GM12878 (cell line): ENCODE data around the gene KIF1C. TPM values are rescaled to one million over a fixed set of nuclear protein-coding genes. Genes with fewer than 3 reads are reported as not detected.

Source experiments
- ATAC-seq: fragments of 200-7000 bp; cut with Tn5 transposase; 3 replicates; pipeline ENCODE4 v1.9.1; 2020; ENCODE audit warnings: mild to moderate bottlenecking, moderate library complexity
- BruUV-seq: library from RNA; stranded (reverse); fragments of 400-500 nt; replicated peaks from 2 replicates; lab custom pipeline; 2021; lab: Mats Ljungman, UMichigan
- CTCF ChIA-PET: fragments of 300-600 bp; sonication (Branson Sonifier 250); formaldehyde crosslinking; extraction: SDS; loops from one replicate; lab custom pipeline; 2021; ENCODE audit warnings: inconsistent platforms; lab: Yijun Ruan, JAX
- POLR2A ChIA-PET: fragments of 350-600 bp; formaldehyde crosslinking; extraction: SDS; loops from one replicate; lab custom pipeline; 2021; ENCODE audit warnings: inconsistent platforms; lab: Charles Lee
- RAD21 ChIA-PET: fragments of 300-600 bp; sonication (Branson Sonifier 250); formaldehyde crosslinking; loops from one replicate; lab custom pipeline; 2023; ENCODE audit warnings: antibody characterized with exemption; ENCODE audit not compliant: unreplicated experiment; lab: Charles Lee
- SMC1A ChIA-PET: fragments of 300-600 bp; sonication (Branson Sonifier 250); formaldehyde crosslinking; loops from one replicate; lab custom pipeline; 2023; ENCODE audit not compliant: unreplicated experiment, uncharacterized antibody; lab: Charles Lee
- DNase-seq: peaks from one replicate; pipeline ENCODE4 v3.0.0-alpha.2; 2011; ENCODE audit warnings: low read depth, low spot score
- FAIRE-seq: peaks from 3 replicates; lab custom pipeline; 2011; peaks lifted over from hg19 to GRCh38; lab: Jason Lieb, UNC
- H2AFZ ChIP-seq: 2 replicates; pipeline ENCODE4 v1.6.0; 2011; ENCODE audit warnings: low read depth, low read length, control low read depth; ENCODE audit not compliant: control insufficient read depth
- H3K27ac ChIP-seq: 2 replicates; pipeline ENCODE4 v1.5.1; 2011; ENCODE audit warnings: control low read depth; ENCODE audit not compliant: control insufficient read depth, insufficient read depth
- H3K27me3 ChIP-seq, 2 experiments: replicated peaks in 1 of 2; 2 replicates each; pipeline versions ENCODE4 v1.6.0 to v1.6.1; 2011; ENCODE audit warnings: low read length in 1 of 2; ENCODE audit not compliant: control insufficient read depth in 2 of 2, insufficient read depth in 2 of 2
- H3K36me3 ChIP-seq, 2 experiments: 2 replicates each; pipeline ENCODE4 v1.5.1; 2011; ENCODE audit warnings: low read length in 1 of 2; ENCODE audit not compliant: control insufficient read depth in 2 of 2, insufficient read depth in 2 of 2
- H3K4me1 ChIP-seq: 2 replicates; pipeline ENCODE4 v1.6.1; 2011; ENCODE audit warnings: mild to moderate bottlenecking, low read length, moderate library complexity, mixed read lengths; ENCODE audit not compliant: control insufficient read depth, insufficient read depth
- H3K4me2 ChIP-seq: 2 replicates; pipeline ENCODE4 v1.6.0; 2011; ENCODE audit warnings: control low read depth; ENCODE audit not compliant: control insufficient read depth, insufficient read depth
- H3K4me3 ChIP-seq: fragments of 200-600 bp; sonication (generic); 2 replicates; pipeline ENCODE4 v1.5.1; 2016
- H3K79me2 ChIP-seq: 2 replicates; pipeline ENCODE4 v1.6.0; 2011; ENCODE audit warnings: low read length; ENCODE audit not compliant: control insufficient read depth, insufficient read depth
- H3K9ac ChIP-seq: 2 replicates; pipeline ENCODE4 v1.8.0; 2011; ENCODE audit warnings: low read length, control low read depth, mixed read lengths; ENCODE audit not compliant: control insufficient read depth, insufficient read depth
- H3K9me3 ChIP-seq: replicated peaks from 3 replicates; pipeline ENCODE4 v1.5.1; 2011; ENCODE audit warnings: mild to moderate bottlenecking, low read length; ENCODE audit not compliant: control insufficient read depth, insufficient read depth
- H4K20me1 ChIP-seq: 2 replicates; pipeline ENCODE4 v1.6.0; 2011; ENCODE audit not compliant: control insufficient read depth, insufficient read depth
- ASH2L ChIP-seq: fragments of 300-600, 200-600 bp; sonication (generic); IDR thresholded peaks from 2 replicates; pipeline ENCODE4 v1.6.1; 2017; ENCODE audit warnings: low read depth, mild to moderate bottlenecking, borderline replicate concordance
- ETV6 ChIP-seq, 2 experiments: fragments of 450-650 bp in 1 of 2; IDR thresholded peaks in 1 of 2; conservative IDR thresholded peaks in 1 of 2; 2 replicates each; pipeline ENCODE4 v1.6.1; 2014; ENCODE audit warnings: antibody characterized with exemption in 1 of 2, borderline replicate concordance in 1 of 2, low read depth in 1 of 2, mild to moderate bottlenecking in 1 of 2, moderate library complexity in 1 of 2
- JUND ChIP-seq: IDR thresholded peaks from 2 replicates; pipeline ENCODE4 v1.6.1; 2012; ENCODE audit warnings: low read depth, mild to moderate bottlenecking, low read length, improper control_type of control experiment, moderate library complexity
- MYC ChIP-seq: IDR thresholded peaks from 2 replicates; pipeline ENCODE4 v1.6.1; 2011; ENCODE audit warnings: mild to moderate bottlenecking, low read length, moderate library complexity, inconsistent platforms; ENCODE audit not compliant: insufficient read depth, insufficient replicate concordance, insufficient read length, severe bottlenecking
- NR2C1 ChIP-seq: fragments of 450-650 bp; IDR thresholded peaks from 2 replicates; pipeline ENCODE4 v1.6.1; 2017; ENCODE audit warnings: antibody characterized with exemption, mild to moderate bottlenecking, moderate library complexity
- RCOR1 ChIP-seq: conservative IDR thresholded peaks from 2 replicates; pipeline ENCODE4 v1.6.1; 2012; ENCODE audit warnings: low read depth, low read length, improper control_type of control experiment
- TCF7 ChIP-seq: IDR thresholded peaks from 2 replicates; pipeline ENCODE4 v1.6.1; 2014; ENCODE audit warnings: antibody characterized with exemption, borderline replicate concordance
- ZNF384 ChIP-seq: IDR thresholded peaks from 2 replicates; pipeline ENCODE4 v1.6.1; 2012; ENCODE audit warnings: low read depth, mild to moderate bottlenecking, low read length, improper control_type of control experiment, borderline replicate concordance
- WGBS: methylation state at CpG from one replicate; pipeline ENCODE4 v1.1.6; 2016; ENCODE audit warnings: low lambda C conversion rate; ENCODE audit not compliant: insufficient replicate concordance, insufficient coverage; ENCODE audit errors: missing lambda C conversion rate; 5-methylcytosine and 5-hydroxymethylcytosine counted together
- in situ Hi-C: fragments of 300-500 bp; cut with MboI; formaldehyde crosslinking; loops from 9 replicates; pipeline ENCODE4 v1.14.3; 2018; ENCODE audit warnings: mixed read lengths
- intact Hi-C: fragments of 100-400 bp; cut with micrococcal nuclease; formaldehyde crosslinking; loops from one replicate; pipeline ENCODE4 v1.14.2; 2022; ENCODE audit not compliant: unreplicated experiment
- polyA plus RNA-seq, 11 experiments: library from polyadenylated mRNA; depleted of rRNA in 4 of 11; unstranded in 6 of 11; stranded (reverse) in 5 of 11; fragments of >200 nt; fragmentation: Nextera tagmentation in 4 of 11; fragmentation: Illumina TruSeq in 1 of 11; extraction: Ambion mirVana in 4 of 11; extraction: Trizol in 1 of 11; gene quantifications; 1 replicate in 1 of 11; 2 replicates in 10 of 11; pipeline versions ENCODE4 v1.2.1 to v1.2.3, GENCODE V29; 2011 to 2016; ENCODE audit warnings: inconsistent platforms in 2 of 11, missing spikeins in 2 of 11, low read depth in 1 of 11
- total RNA-seq, 4 experiments: library from RNA; depleted of rRNA in 3 of 4; stranded (reverse); fragments of >200 nt in 3 of 4; fragmentation: Illumina TruSeq in 1 of 4; extraction: Trizol in 1 of 4; gene quantifications; 2 replicates each; pipeline versions ENCODE4 v1.2.1 to v1.2.3, GENCODE V29; 2013 to 2021
- TF ChIP-seq, protein P1 (sequence below): fragments of 450-650 bp; IDR thresholded peaks from 2 replicates; pipeline ENCODE4 v1.6.1; 2017; ENCODE audit warnings: borderline replicate concordance
- TF ChIP-seq, protein P2 (sequence below): fragments of 450-650 bp; IDR thresholded peaks from 2 replicates; pipeline ENCODE4 v1.6.1; 2016; ENCODE audit warnings: mild to moderate bottlenecking
- TF ChIP-seq, protein P3 (sequence below): fragments of 450-650 bp; IDR thresholded peaks from 2 replicates; pipeline ENCODE4 v1.6.1; 2018; ENCODE audit warnings: mild to moderate bottlenecking, low read depth, moderate library complexity; ENCODE audit not compliant: partially characterized antibody
- TF ChIP-seq, protein P4 (sequence below): fragments of 450-650 bp; IDR thresholded peaks from 2 replicates; pipeline ENCODE4 v1.6.1; 2014; ENCODE audit warnings: mild to moderate bottlenecking

KIF1C gene
- total and polyA plus RNA-seq, 10 of the 15 experiments (the other 5 are each of a cell fraction or from before 2014, with no cell fraction given) = 1.4 to 65.9 (median 21.1) TPM

DNA sequence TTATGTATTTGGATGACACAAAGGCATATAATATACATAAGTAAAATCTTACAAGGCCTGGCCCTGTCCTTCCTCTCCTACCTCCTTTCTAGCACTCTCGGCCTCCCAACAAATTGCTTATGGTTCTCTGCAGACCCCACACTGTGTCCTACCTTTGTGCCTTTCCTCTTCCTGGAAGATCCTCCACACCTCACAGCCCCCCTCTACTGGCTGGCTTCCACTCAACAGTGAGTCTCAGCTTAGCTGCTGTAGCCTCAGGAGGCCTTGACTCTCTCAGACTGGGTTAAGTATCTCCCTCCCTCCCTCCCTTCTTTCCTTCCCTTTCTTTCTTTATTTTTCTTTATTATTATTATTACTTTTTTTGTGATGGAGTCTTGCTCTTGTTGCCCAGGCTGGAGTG lies 45.8 kb downstream of the KIF1C start:
- in situ Hi-C loops (no loop called here), intact Hi-C loops (no loop called here)
- peaks cover under 1% of the 10 kb centered on the region for H3K4me1 ChIP-seq
- CTCF ChIA-PET = interaction anchor here (0.7 to 1.5 kb wide), 2 partner anchors 63 to 140 kb away, joined by 3 read pairs; partner anchors contain the start of gene CHRNE
- no peak overlapping the region for H2AFZ ChIP-seq
- H3K36me3 ChIP-seq = no peaks in the 10 kb centered on the region
- no peaks in the 10 kb centered on the region for H3K27me3 ChIP-seq
- SMC1A ChIA-PET = interaction anchor here (1.9 kb wide), 1 partner anchor 26 kb away, joined by 4 read pairs; no protein-coding TSS in a partner anchor
- no peak for FAIRE-seq
- ATAC-seq = no peak
- H3K4me3 ChIP-seq = no peak overlapping the region
- no peak overlapping the region for H3K27ac ChIP-seq
- H3K79me2 ChIP-seq = no peaks in the 10 kb centered on the region
- TF ChIP-seq ZNF384 (no peak), TCF7 (no peak), MYC (no peak), RCOR1 (no peak), ASH2L (no peak), JUND (no peak), ETV6 (conservative IDR thresholded peaks at IDR 0.05 in 1 of 2, IDR thresholded peaks at IDR 0.05 in 1 of 2; ENCODE audit: borderline replicate concordance in 1 of 2, low read depth in 1 of 2) (no peak), NR2C1 (no peak)
- TF ChIP-seq, protein P1, sequence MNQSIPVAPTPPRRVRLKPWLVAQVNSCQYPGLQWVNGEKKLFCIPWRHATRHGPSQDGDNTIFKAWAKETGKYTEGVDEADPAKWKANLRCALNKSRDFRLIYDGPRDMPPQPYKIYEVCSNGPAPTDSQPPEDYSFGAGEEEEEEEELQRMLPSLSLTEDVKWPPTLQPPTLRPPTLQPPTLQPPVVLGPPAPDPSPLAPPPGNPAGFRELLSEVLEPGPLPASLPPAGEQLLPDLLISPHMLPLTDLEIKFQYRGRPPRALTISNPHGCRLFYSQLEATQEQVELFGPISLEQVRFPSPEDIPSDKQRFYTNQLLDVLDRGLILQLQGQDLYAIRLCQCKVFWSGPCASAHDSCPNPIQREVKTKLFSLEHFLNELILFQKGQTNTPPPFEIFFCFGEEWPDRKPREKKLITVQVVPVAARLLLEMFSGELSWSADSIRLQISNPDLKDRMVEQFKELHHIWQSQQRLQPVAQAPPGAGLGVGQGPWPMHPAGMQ = no peak
- TF ChIP-seq, protein P2, sequence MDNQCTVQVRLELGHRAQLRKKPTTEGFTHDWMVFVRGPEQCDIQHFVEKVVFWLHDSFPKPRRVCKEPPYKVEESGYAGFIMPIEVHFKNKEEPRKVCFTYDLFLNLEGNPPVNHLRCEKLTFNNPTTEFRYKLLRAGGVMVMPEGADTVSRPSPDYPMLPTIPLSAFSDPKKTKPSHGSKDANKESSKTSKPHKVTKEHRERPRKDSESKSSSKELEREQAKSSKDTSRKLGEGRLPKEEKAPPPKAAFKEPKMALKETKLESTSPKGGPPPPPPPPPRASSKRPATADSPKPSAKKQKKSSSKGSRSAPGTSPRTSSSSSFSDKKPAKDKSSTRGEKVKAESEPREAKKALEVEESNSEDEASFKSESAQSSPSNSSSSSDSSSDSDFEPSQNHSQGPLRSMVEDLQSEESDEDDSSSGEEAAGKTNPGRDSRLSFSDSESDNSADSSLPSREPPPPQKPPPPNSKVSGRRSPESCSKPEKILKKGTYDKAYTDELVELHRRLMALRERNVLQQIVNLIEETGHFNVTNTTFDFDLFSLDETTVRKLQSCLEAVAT = no peak
- TF ChIP-seq, protein P3, sequence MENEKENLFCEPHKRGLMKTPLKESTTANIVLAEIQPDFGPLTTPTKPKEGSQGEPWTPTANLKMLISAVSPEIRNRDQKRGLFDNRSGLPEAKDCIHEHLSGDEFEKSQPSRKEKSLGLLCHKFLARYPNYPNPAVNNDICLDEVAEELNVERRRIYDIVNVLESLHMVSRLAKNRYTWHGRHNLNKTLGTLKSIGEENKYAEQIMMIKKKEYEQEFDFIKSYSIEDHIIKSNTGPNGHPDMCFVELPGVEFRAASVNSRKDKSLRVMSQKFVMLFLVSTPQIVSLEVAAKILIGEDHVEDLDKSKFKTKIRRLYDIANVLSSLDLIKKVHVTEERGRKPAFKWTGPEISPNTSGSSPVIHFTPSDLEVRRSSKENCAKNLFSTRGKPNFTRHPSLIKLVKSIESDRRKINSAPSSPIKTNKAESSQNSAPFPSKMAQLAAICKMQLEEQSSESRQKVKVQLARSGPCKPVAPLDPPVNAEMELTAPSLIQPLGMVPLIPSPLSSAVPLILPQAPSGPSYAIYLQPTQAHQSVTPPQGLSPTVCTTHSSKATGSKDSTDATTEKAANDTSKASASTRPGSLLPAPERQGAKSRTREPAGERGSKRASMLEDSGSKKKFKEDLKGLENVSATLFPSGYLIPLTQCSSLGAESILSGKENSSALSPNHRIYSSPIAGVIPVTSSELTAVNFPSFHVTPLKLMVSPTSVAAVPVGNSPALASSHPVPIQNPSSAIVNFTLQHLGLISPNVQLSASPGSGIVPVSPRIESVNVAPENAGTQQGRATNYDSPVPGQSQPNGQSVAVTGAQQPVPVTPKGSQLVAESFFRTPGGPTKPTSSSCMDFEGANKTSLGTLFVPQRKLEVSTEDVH = no peak
- TF ChIP-seq, protein P4, sequence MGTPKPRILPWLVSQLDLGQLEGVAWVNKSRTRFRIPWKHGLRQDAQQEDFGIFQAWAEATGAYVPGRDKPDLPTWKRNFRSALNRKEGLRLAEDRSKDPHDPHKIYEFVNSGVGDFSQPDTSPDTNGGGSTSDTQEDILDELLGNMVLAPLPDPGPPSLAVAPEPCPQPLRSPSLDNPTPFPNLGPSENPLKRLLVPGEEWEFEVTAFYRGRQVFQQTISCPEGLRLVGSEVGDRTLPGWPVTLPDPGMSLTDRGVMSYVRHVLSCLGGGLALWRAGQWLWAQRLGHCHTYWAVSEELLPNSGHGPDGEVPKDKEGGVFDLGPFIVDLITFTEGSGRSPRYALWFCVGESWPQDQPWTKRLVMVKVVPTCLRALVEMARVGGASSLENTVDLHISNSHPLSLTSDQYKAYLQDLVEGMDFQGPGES = no peak
- H3K9ac ChIP-seq = no peak overlapping the region
- H3K9me3 ChIP-seq = no peaks in the 10 kb centered on the region
- BruUV-seq = no TSS peak
- WGBS = 100% methylated on average over 1 of the region's 1 CpG
- no peak for DNase-seq
- H3K4me2 ChIP-seq = no peak overlapping the region
- no peaks in the 10 kb centered on the region for H4K20me1 ChIP-seq
- RAD21 ChIA-PET = no interaction called here
- POLR2A ChIA-PET = interaction anchor here (0.6 kb wide), 1 partner anchor 8 kb away, joined by 4 read pairs; the partner anchor contains the start of gene SLC52A1
